K562 (cell line): ENCODE data around the gene ZNF627. TPM values are rescaled to one million over a fixed set of nuclear protein-coding genes. Genes with fewer than 3 reads are reported as not detected.

Source experiments
- ATAC-seq: fragments of 200-7000 bp; cut with Tn5 transposase; 3 replicates; pipeline ENCODE4 v1.9.1; 2020; ENCODE audit warnings: moderate library complexity
- BruUV-seq: library from RNA; stranded (reverse); fragments of 400-500 nt; replicated peaks from 2 replicates; lab custom pipeline; 2021; lab: Mats Ljungman, UMichigan
- CTCF ChIA-PET: fragments of 300-600 bp; formaldehyde crosslinking; extraction: SDS; loops from one replicate; lab custom pipeline; 2021; ENCODE audit warnings: low intra/inter-chr PET ratio; lab: Yijun Ruan, JAX
- POLR2A ChIA-PET: fragments of 300-600, 350-650 bp; sonication (Branson Sonifier 250); formaldehyde crosslinking; extraction: SDS; loops from one replicate; lab custom pipeline; 2021; ENCODE audit warnings: antibody characterized with exemption, inconsistent platforms; lab: Yijun Ruan, JAX
- DNase-seq, 4 experiments: peaks; one replicate each; pipeline versions ENCODE4 v3.0.0 to v3.0.0-alpha.2; 2011 to 2018; ENCODE audit warnings: low spot score in 3 of 4, mixed read lengths in 3 of 4; ENCODE audit errors: extremely low read depth in 1 of 4
- FAIRE-seq: peaks from 2 replicates; lab custom pipeline; 2011; peaks lifted over from hg19 to GRCh38; lab: Jason Lieb, UNC
- H2AFZ ChIP-seq: 2 replicates; pipeline ENCODE4 v1.6.0; 2011; ENCODE audit warnings: low read depth, low read length, control low read depth, inconsistent platforms
- H3K27ac ChIP-seq: fragments of 200-600 bp; 3 replicates; pipeline ENCODE4 v1.8.0; 2011; ENCODE audit warnings: low read depth, mild to moderate bottlenecking, control low read depth, inconsistent platforms, low read length, moderate library complexity, mixed read lengths; ENCODE audit errors: extremely low read depth
- H3K27me3 ChIP-seq, 2 experiments: fragments of 300-600 bp in 1 of 2; 2 replicates in 1 of 2; 3 replicates in 1 of 2; pipeline versions ENCODE4 v1.6.0 to v1.8.0; 2011; ENCODE audit warnings: inconsistent platforms in 2 of 2, low read length in 2 of 2, mild to moderate bottlenecking in 1 of 2, mixed read lengths in 1 of 2, moderate library complexity in 1 of 2; ENCODE audit not compliant: control insufficient read depth in 2 of 2, insufficient read depth in 2 of 2
- H3K36me3 ChIP-seq: fragments of 300-600 bp; 3 replicates; pipeline ENCODE4 v1.8.0; 2011; ENCODE audit warnings: mild to moderate bottlenecking, low read length, inconsistent platforms; ENCODE audit not compliant: control insufficient read depth, insufficient read depth
- H3K4me1 ChIP-seq, 2 experiments: fragments of 200-600 bp in 1 of 2; replicated peaks in 1 of 2; 2 replicates in 1 of 2; 3 replicates in 1 of 2; pipeline versions ENCODE4 v1.5.1 to v1.8.0; 2011; ENCODE audit warnings: inconsistent platforms in 2 of 2, low read length in 2 of 2, mild to moderate bottlenecking in 1 of 2, mixed read lengths in 1 of 2, moderate library complexity in 1 of 2; ENCODE audit not compliant: control insufficient read depth in 2 of 2, insufficient read depth in 2 of 2
- H3K4me2 ChIP-seq: 2 replicates; pipeline ENCODE4 v1.6.1; 2011; ENCODE audit warnings: low read length, control low read depth, inconsistent platforms, mixed read lengths; ENCODE audit not compliant: insufficient read depth
- H3K4me3 ChIP-seq: fragments of 200-600 bp; sonication (generic), shearing (Covaris generic); 2 replicates; pipeline ENCODE4 v1.5.1; 2016; ENCODE audit warnings: control low read depth, inconsistent platforms
- H3K79me2 ChIP-seq: fragments of 200-600 bp; 3 replicates; pipeline ENCODE4 v1.8.0; 2011; ENCODE audit warnings: low read length, inconsistent platforms; ENCODE audit not compliant: control insufficient read depth, insufficient read depth
- H3K9ac ChIP-seq, 2 experiments: 2 replicates each; pipeline versions ENCODE4 v1.6.0 to v1.6.1; 2011; ENCODE audit warnings: low read depth in 2 of 2, low read length in 2 of 2, control low read depth in 1 of 2, inconsistent platforms in 1 of 2, mild to moderate bottlenecking in 1 of 2, mixed read lengths in 1 of 2; ENCODE audit not compliant: insufficient read depth in 1 of 2
- H3K9me1 ChIP-seq: one replicate; pipeline ENCODE4 v1.6.0; 2011; ENCODE audit warnings: inconsistent platforms, mild to moderate bottlenecking, low read length, moderate library complexity; ENCODE audit not compliant: control insufficient read depth, insufficient read depth
- H3K9me3 ChIP-seq: replicated peaks from 2 replicates; pipeline ENCODE4 v1.5.1; 2011; ENCODE audit warnings: low read depth, low read length, inconsistent platforms; ENCODE audit not compliant: control insufficient read depth, insufficient read depth
- H4K20me1 ChIP-seq: replicated peaks from 2 replicates; pipeline ENCODE4 v1.6.1; 2011; ENCODE audit warnings: low read length, inconsistent platforms, mixed read lengths; ENCODE audit not compliant: control insufficient read depth, insufficient read depth
- BRD9 ChIP-seq: fragments of 450-650 bp; IDR thresholded peaks from 2 replicates; pipeline ENCODE4 v1.6.1; 2018; ENCODE audit warnings: low read depth; ENCODE audit not compliant: partially characterized antibody
- CCAR2 ChIP-seq: fragments of 200-400 bp; formaldehyde crosslinking; IDR thresholded peaks from 2 replicates; pipeline ENCODE4 v1.6.1; 2017; ENCODE audit warnings: mild to moderate bottlenecking, low read depth, low read length
- CEBPB ChIP-seq: fragments of 450-650 bp; IDR thresholded peaks from 2 replicates; pipeline ENCODE4 v1.6.1; 2016; ENCODE audit warnings: missing genetic modification characterization, missing compliant biosample characterization
- E2F6 ChIP-seq, 2 experiments: IDR thresholded peaks; 2 replicates each; pipeline ENCODE4 v1.6.1; 2011; ENCODE audit warnings: borderline replicate concordance in 1 of 2, control low read depth in 1 of 2, low read depth in 1 of 2, low read length in 1 of 2, mild to moderate bottlenecking in 1 of 2, mixed read lengths in 1 of 2, moderate library complexity in 1 of 2; ENCODE audit not compliant: insufficient read depth in 1 of 2, insufficient read length in 1 of 2, poor library complexity in 1 of 2, severe bottlenecking in 1 of 2; ENCODE audit errors: extremely low read depth in 1 of 2
- JUN ChIP-seq, 2 experiments: sonication (generic) in 1 of 2; formaldehyde crosslinking in 1 of 2; IDR thresholded peaks; 2 replicates each; pipeline versions ENCODE4 v1.6.1 to v1.8.0; 2012 to 2022; ENCODE audit warnings: borderline replicate concordance in 2 of 2, mild to moderate bottlenecking in 2 of 2, improper control_type of control experiment in 1 of 2, low read depth in 1 of 2, low read length in 1 of 2, missing genetic modification reagents in 1 of 2
- MNT ChIP-seq, 2 experiments: fragments of 450-650 bp; conservative IDR thresholded peaks; 2 replicates each; pipeline ENCODE4 v1.6.1; 2017; ENCODE audit warnings: mild to moderate bottlenecking in 2 of 2, moderate library complexity in 2 of 2
- NR4A1 ChIP-seq, 2 experiments: fragments of 250-450 bp in 1 of 2; fragments of 450-650 bp in 1 of 2; sonication (Bioruptor Pico) in 1 of 2; IDR thresholded peaks; 2 replicates each; pipeline versions ENCODE4 v1.4.0 to v1.6.1; 2016 to 2020; ENCODE audit warnings: mild to moderate bottlenecking in 2 of 2, missing compliant biosample characterization in 1 of 2, missing genetic modification characterization in 1 of 2, moderate library complexity in 1 of 2
- POLR2G ChIP-seq: fragments of 200-400 bp; formaldehyde crosslinking; IDR thresholded peaks from 2 replicates; pipeline ENCODE4 v1.6.1; 2017; ENCODE audit warnings: low read depth, mild to moderate bottlenecking, antibody characterized with exemption, low read length, moderate library complexity
- POU5F1 ChIP-seq: fragments of 150-350 bp; IDR thresholded peaks from 2 replicates; pipeline ENCODE4 v1.6.1; 2014; ENCODE audit warnings: borderline replicate concordance, low read length, low read depth, mild to moderate bottlenecking; ENCODE audit not compliant: partially characterized antibody
- RBM34 ChIP-seq: fragments of 200-400 bp; formaldehyde crosslinking; IDR thresholded peaks from 2 replicates; pipeline ENCODE4 v1.6.1; 2018; ENCODE audit warnings: low read length, borderline replicate concordance; ENCODE audit not compliant: insufficient read depth
- THAP12 ChIP-seq: fragments of 250-450 bp; sonication (Bioruptor Pico); IDR thresholded peaks from 2 replicates; pipeline ENCODE4 v1.9.0; 2021; ENCODE audit warnings: mild to moderate bottlenecking, inconsistent platforms
- ZNF263 ChIP-seq: sonication (generic); formaldehyde crosslinking; IDR thresholded peaks from 2 replicates; pipeline ENCODE4 v1.8.0; 2022; ENCODE audit warnings: mild to moderate bottlenecking, missing genetic modification reagents, borderline replicate concordance
- WGBS: fragments of 100-300 bp; shearing (Covaris generic); methylation state at CpG from one replicate; pipeline ENCODE4 v1.1.6; 2016; ENCODE audit warnings: low coverage, mixed read lengths; ENCODE audit not compliant: insufficient coverage; ENCODE audit errors: missing lambda C conversion rate; 5-methylcytosine and 5-hydroxymethylcytosine counted together
- in situ Hi-C: fragments of 300-500 bp; cut with MboI; formaldehyde crosslinking; loops from 4 replicates; pipeline ENCODE4 v1.15.0; 2018; ENCODE audit warnings: inconsistent platforms, mixed read lengths
- intact Hi-C: fragments of 100-400 bp; cut with micrococcal nuclease; formaldehyde crosslinking; loops from 2 replicates; pipeline ENCODE4 v1.14.2; 2022
- polyA plus RNA-seq, 8 experiments: library from polyadenylated mRNA; depleted of rRNA in 4 of 8; stranded (reverse) in 5 of 8; unstranded in 3 of 8; fragments of >200 nt; fragmentation: Nextera tagmentation in 2 of 8; fragmentation: Illumina TruSeq in 1 of 8; extraction: Ambion mirVana in 2 of 8; extraction: Trizol in 1 of 8; gene quantifications; 2 replicates each; pipeline versions ENCODE4 v1.2.1 to v1.2.3, GENCODE V29; 2011 to 2014; ENCODE audit warnings: inconsistent platforms in 1 of 8, missing spikeins in 1 of 8
- total RNA-seq, 7 experiments: library from RNA; depleted of rRNA in 6 of 7; stranded (reverse); fragments of >200 nt in 6 of 7; fragmentation: Illumina TruSeq in 2 of 7; extraction: Trizol in 2 of 7; gene quantifications; 2 replicates each; pipeline versions ENCODE4 v1.2.1 to v1.2.3, GENCODE V29; 2011 to 2021; ENCODE audit warnings: low replicate concordance in 1 of 7

Gene ZNF627
- total and polyA plus RNA-seq, 9 of the 15 experiments (the other 6 are each of a cell fraction or from before 2014, with no cell fraction given), result 6.4 to 19.9 (median 10.6) TPM

GRCh38 chr19:11560404-11561051 is 36.8 kb upstream of the ZNF627 start (continued):
- TF ChIP-seq MNT (conservative IDR thresholded peaks at IDR 0.05), result peak; percentile 42 to 64
- TF ChIP-seq POU5F1, result no peak
- TF ChIP-seq, all 486 proteins: peak for 133

- Histone ChIP-seq H2AFZ (peak overlapping the region; percentile 76), H3K36me3 (peaks cover 2% of the 10 kb centered on the region; the same call in 1 of the 3 replicates), H4K20me1 (0 out of 2 replicates have a peak, but pooled peaks cover 4% of the 10 kb centered on the region), H3K9me1 (no peaks in the 10 kb centered on the region), H3K9me3 (no peaks in the 10 kb centered on the region), H3K4me1 (peaks cover 52 to 62% of the 10 kb centered on the region in 2 experiments), H3K9ac (peak overlapping the region; percentile 68 to 76; a peak in 3 of 4 replicates), H3K79me2 (peaks cover 26% of the 10 kb centered on the region), H3K27me3 (no peaks in the 10 kb centered on the region), H3K4me2 (peak overlapping the region; percentile 67), H3K4me3 (no peak overlapping the region), H3K27ac (peak overlapping the region; percentile 86)
- FAIRE-seq (peak; percentile 82), ATAC-seq (peak; percentile 13), DNase-seq (peak in 1 of 4 experiments; percentile 85)
- 6% methylated on average over 8 of the region's 8 CpGs for WGBS
- no TSS peak for BruUV-seq
- intact Hi-C loops, result loop anchor here (5.0 kb wide), 1 partner anchor 134 kb away; no protein-coding TSS in a partner anchor
- in situ Hi-C loops, result no loop called here
- ChIA-PET POLR2A (interaction anchor here (0.6 to 1.4 kb wide), 11 partner anchors 10 to 628 kb away, joined by 3 to 6 read pairs (median 4); no protein-coding TSS in a partner anchor), CTCF (no interaction called here)
- TF ChIP-seq ZNF263 (CRISPR knock-in tag) (no peak), POLR2G (no peak), E2F6 (IDR thresholded peaks at IDR 0.05; ENCODE audit: borderline replicate concordance in 1 of 2, extremely low read depth in 1 of 2, insufficient read depth in 1 of 2, insufficient read length in 1 of 2, low read depth in 1 of 2, low read length in 1 of 2, poor library complexity in 1 of 2, severe bottlenecking in 1 of 2) (no peak), JUN (IDR thresholded peaks at IDR 0.05; ENCODE audit: borderline replicate concordance, low read depth, low read length) (no peak), JUN (CRISPR knock-in tag; IDR thresholded peaks at IDR 0.05; ENCODE audit: borderline replicate concordance) (no peak), THAP12 (no peak), BRD9 (peak; percentile 65), POU5F1 (no peak), CEBPB (tag) (no peak), RBM34 (no peak), CCAR2 (no peak), NR4A1 (CRISPR knock-in tag; IDR thresholded peaks at IDR 0.05) (no peak), NR4A1 (tag; IDR thresholded peaks at IDR 0.05) (peak; percentile 84)
Observed at GRCh38 chr19:11563532-11563931, 33.8 kb upstream of the ZNF627 start.
